OCI-LY3 (cell line): ENCODE results near the gene EFCAB6.

ENCODE experiments used
- EZH2phosphoT487 ChIP-seq: fragments of 200-600 bp; shearing (Covaris generic); IDR thresholded peaks from 2 replicates; pipeline ENCODE4 v1.6.1; 2018; ENCODE audit warnings: antibody characterized with exemption, mixed run types, low read depth
- TF ChIP-seq, protein P1 (sequence below): fragments of 200-600, 300-600 bp; sonication (generic); IDR thresholded peaks from 2 replicates; pipeline ENCODE4 v1.5.1; 2014; ENCODE audit warnings: antibody characterized with exemption, low read length, low read depth

DNA sequence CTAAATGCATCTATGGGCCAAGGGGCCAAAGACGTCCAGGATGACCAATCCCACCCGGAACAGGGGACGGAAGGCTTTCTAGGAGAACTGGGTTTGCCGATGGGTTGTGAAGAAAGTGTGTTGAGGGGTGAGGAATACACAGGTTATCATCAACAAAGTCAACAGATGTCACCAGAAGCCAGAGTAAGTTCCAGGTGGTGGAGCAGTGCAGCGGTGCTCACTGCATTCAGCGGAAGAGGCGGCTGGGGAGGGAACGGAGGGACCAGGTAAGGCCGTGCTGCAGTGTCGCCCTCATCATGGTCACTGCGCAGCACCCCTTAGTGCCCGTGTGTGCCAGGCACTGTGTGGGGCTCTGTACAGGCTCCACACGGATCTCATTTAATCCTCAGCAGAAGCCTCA, 176.0 kb downstream of the EFCAB6 start:
- TF ChIP-seq, protein P1, sequence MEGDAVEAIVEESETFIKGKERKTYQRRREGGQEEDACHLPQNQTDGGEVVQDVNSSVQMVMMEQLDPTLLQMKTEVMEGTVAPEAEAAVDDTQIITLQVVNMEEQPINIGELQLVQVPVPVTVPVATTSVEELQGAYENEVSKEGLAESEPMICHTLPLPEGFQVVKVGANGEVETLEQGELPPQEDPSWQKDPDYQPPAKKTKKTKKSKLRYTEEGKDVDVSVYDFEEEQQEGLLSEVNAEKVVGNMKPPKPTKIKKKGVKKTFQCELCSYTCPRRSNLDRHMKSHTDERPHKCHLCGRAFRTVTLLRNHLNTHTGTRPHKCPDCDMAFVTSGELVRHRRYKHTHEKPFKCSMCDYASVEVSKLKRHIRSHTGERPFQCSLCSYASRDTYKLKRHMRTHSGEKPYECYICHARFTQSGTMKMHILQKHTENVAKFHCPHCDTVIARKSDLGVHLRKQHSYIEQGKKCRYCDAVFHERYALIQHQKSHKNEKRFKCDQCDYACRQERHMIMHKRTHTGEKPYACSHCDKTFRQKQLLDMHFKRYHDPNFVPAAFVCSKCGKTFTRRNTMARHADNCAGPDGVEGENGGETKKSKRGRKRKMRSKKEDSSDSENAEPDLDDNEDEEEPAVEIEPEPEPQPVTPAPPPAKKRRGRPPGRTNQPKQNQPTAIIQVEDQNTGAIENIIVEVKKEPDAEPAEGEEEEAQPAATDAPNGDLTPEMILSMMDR, result no peak
- no peak for TF ChIP-seq EZH2phosphoT487
